ENCODE results near the gene SEC16A. TPM values are rescaled to one million over a fixed set of nuclear protein-coding genes. Genes with fewer than 3 reads are reported as not detected.

The SEC16A gene
- total RNA-seq, 1 donor from 2014 or later = 94.5 TPM

- no peak overlapping the region for H3K27ac Mint-ChIP-seq (ENCODE audit: unreplicated experiment)
- H3K9ac ChIP-seq (ENCODE audit: low read length) = no peak overlapping the region
- peaks cover 9% of the 10 kb centered on the region for H3K36me3 ChIP-seq (ENCODE audit: insufficient read depth, low read length)
- no peaks in the 10 kb centered on the region for H3K9me3 ChIP-seq (ENCODE audit: insufficient read depth, low read depth, low read length)
- TF ChIP-seq EZH2 (IDR thresholded peaks at IDR 0.05; ENCODE audit: insufficient read depth, low read length) = no peak
- no peak for TF ChIP-seq CTCF (IDR thresholded peaks at IDR 0.05; ENCODE audit: insufficient read depth, low read depth, low read length)
- H3K4me3 ChIP-seq (ENCODE audit: insufficient read depth, low read depth, low read length) = no peak overlapping the region
- H3K27me3 ChIP-seq (ENCODE audit: insufficient read depth, low read length) = no peaks in the 10 kb centered on the region
- peaks cover 11% of the 10 kb centered on the region for H3K4me1 ChIP-seq (ENCODE audit: insufficient read depth, low read length)
- no peaks in the 10 kb centered on the region for H3K9me3 Mint-ChIP-seq (ENCODE audit: unreplicated experiment)
- H3K4me2 ChIP-seq (ENCODE audit: low read length) = no peak overlapping the region
- no peaks in the 10 kb centered on the region for H3K27me3 Mint-ChIP-seq (ENCODE audit: low read depth, unreplicated experiment)
- peaks cover 4% of the 10 kb centered on the region for H3K36me3 Mint-ChIP-seq (ENCODE audit: low read depth, unreplicated experiment)
- H4K20me1 ChIP-seq (ENCODE audit: insufficient read depth, low read length) = peaks cover 53% of the 10 kb centered on the region
- no peak overlapping the region for H3K27ac ChIP-seq (ENCODE audit: low read depth, low read length)
- no peak for DNase-seq (ENCODE audit: low read depth)
- no peak overlapping the region for H3K4me3 Mint-ChIP-seq (ENCODE audit: unreplicated experiment)
- H3K79me2 ChIP-seq (ENCODE audit: insufficient read depth, low read length) = peaks cover 50% of the 10 kb centered on the region
- H3K4me1 Mint-ChIP-seq (ENCODE audit: low read depth, unreplicated experiment) = peaks cover 16% of the 10 kb centered on the region
- H2AFZ ChIP-seq (ENCODE audit: low read depth, low read length) = no peak overlapping the region
- no peak for FAIRE-seq
Observed at GRCh38 chr9:136433043-136433715, 49.7 kb downstream of the SEC16A start.

- Histone ChIP-seq H3K4me2 (ENCODE audit: low read length) (no peak overlapping the region), H3K27me3 (ENCODE audit: insufficient read depth, low read length) (no peaks in the 10 kb centered on the region), H3K4me3 (ENCODE audit: insufficient read depth, low read depth, low read length) (no peak overlapping the region), H2AFZ (ENCODE audit: low read depth, low read length) (no peak overlapping the region), H3K79me2 (ENCODE audit: insufficient read depth, low read length) (peaks cover 44% of the 10 kb centered on the region), H3K9me3 (ENCODE audit: insufficient read depth, low read depth, low read length) (no peaks in the 10 kb centered on the region), H3K4me1 (ENCODE audit: insufficient read depth, low read length) (peaks cover 5% of the 10 kb centered on the region), H3K9ac (ENCODE audit: low read length) (no peak overlapping the region), H3K27ac (ENCODE audit: low read depth, low read length) (no peak overlapping the region), H4K20me1 (ENCODE audit: insufficient read depth, low read length) (peaks cover 47% of the 10 kb centered on the region), H3K36me3 (ENCODE audit: insufficient read depth, low read length) (peaks cover 10% of the 10 kb centered on the region)
- Mint-ChIP-seq H3K4me3 (ENCODE audit: unreplicated experiment) (no peak overlapping the region), H3K36me3 (ENCODE audit: low read depth, unreplicated experiment) (peaks cover 4% of the 10 kb centered on the region), H3K27ac (ENCODE audit: unreplicated experiment) (no peak overlapping the region), H3K9me3 (ENCODE audit: unreplicated experiment) (no peaks in the 10 kb centered on the region), H3K27me3 (ENCODE audit: low read depth, unreplicated experiment) (no peaks in the 10 kb centered on the region), H3K4me1 (ENCODE audit: low read depth, unreplicated experiment) (peaks cover 12% of the 10 kb centered on the region)
- TF ChIP-seq EZH2 (IDR thresholded peaks at IDR 0.05; ENCODE audit: insufficient read depth, low read length) = no peak
- TF ChIP-seq CTCF (IDR thresholded peaks at IDR 0.05; ENCODE audit: insufficient read depth, low read depth, low read length) = no peak
- FAIRE-seq (no peak), DNase-seq (ENCODE audit: low read depth) (no peak)
Observed at GRCh38 chr9:136432591-136432990, 50.2 kb downstream of the SEC16A start.

- H3K27me3 Mint-ChIP-seq (ENCODE audit: low read depth, unreplicated experiment) = no peaks in the 10 kb centered on the region
- Histone ChIP-seq H3K79me2 (ENCODE audit: insufficient read depth, low read length) (peaks cover 37% of the 10 kb centered on the region), H3K4me3 (ENCODE audit: insufficient read depth, low read depth, low read length) (no peak overlapping the region), H3K4me1 (ENCODE audit: insufficient read depth, low read length) (no peaks in the 10 kb centered on the region), H2AFZ (ENCODE audit: low read depth, low read length) (no peak overlapping the region), H3K4me2 (ENCODE audit: low read length) (no peak overlapping the region), H3K36me3 (ENCODE audit: insufficient read depth, low read length) (peaks cover 10% of the 10 kb centered on the region), H4K20me1 (ENCODE audit: insufficient read depth, low read length) (peaks cover 40% of the 10 kb centered on the region), H3K27me3 (ENCODE audit: insufficient read depth, low read length) (no peaks in the 10 kb centered on the region), H3K27ac (ENCODE audit: low read depth, low read length) (no peak overlapping the region), H3K9ac (ENCODE audit: low read length) (no peak overlapping the region), H3K9me3 (ENCODE audit: insufficient read depth, low read depth, low read length) (no peaks in the 10 kb centered on the region)
- peaks cover 4% of the 10 kb centered on the region for H3K36me3 Mint-ChIP-seq (ENCODE audit: low read depth, unreplicated experiment)
- no peak overlapping the region for H3K27ac Mint-ChIP-seq (ENCODE audit: unreplicated experiment)
- TF ChIP-seq CTCF (IDR thresholded peaks at IDR 0.05; ENCODE audit: insufficient read depth, low read depth, low read length) = no peak
- TF ChIP-seq EZH2 (IDR thresholded peaks at IDR 0.05; ENCODE audit: insufficient read depth, low read length) = no peak
- H3K4me3 Mint-ChIP-seq (ENCODE audit: unreplicated experiment) = no peak overlapping the region
- FAIRE-seq = no peak
- H3K4me1 Mint-ChIP-seq (ENCODE audit: low read depth, unreplicated experiment) = peaks cover 5% of the 10 kb centered on the region
- DNase-seq (ENCODE audit: low read depth) = no peak
- H3K9me3 Mint-ChIP-seq (ENCODE audit: unreplicated experiment) = no peaks in the 10 kb centered on the region
Observed at GRCh38 chr9:136431782-136432350, 51.0 kb downstream of the SEC16A start.
